GM11168 (cell line): ENCODE results near the gene RNF43.
"Not testable (repeated sequence)": the region's sequence is repeated elsewhere in the genome, so short reads cannot be mapped to it uniquely, and the experiment has no call there.

Experiments used
- in situ Hi-C: fragments of 300-500 bp; cut with MboI; formaldehyde crosslinking; loops from one replicate; pipeline ENCODE4 v1.12.0; 2022; ENCODE audit warnings: low sequenced_read_pairs; ENCODE audit not compliant: unreplicated experiment

Gene RNF43

GRCh38 chr17:58411408-58411894 is 5.9 kb downstream of the RNF43 start:
- in situ Hi-C loops, result loop anchor here (10.0 kb wide), 1 partner anchor 57 kb away; the partner anchor contains the start of gene SUPT4H1

- in situ Hi-C loops, result loop anchor here (10.0 kb wide), 1 partner anchor 56 kb away; the partner anchor contains the start of gene SUPT4H1
These were observed 6.5 kb downstream of the RNF43 start for GRCh38 chr17:58410714-58411407.

GRCh38 chr17:58409432-58409831 is 7.9 kb downstream of the RNF43 start:
- in situ Hi-C loops, result no loop called here

- in situ Hi-C loops, result loop anchor here (5.0 kb wide), 1 partner anchor 96 kb away; no protein-coding TSS in a partner anchor
These were observed 14.0 kb downstream of the RNF43 start for GRCh38 chr17:58403311-58403710.

- in situ Hi-C loops, result loop anchor here (5.0 kb wide), 1 partner anchor 95 kb away; no protein-coding TSS in a partner anchor
These were observed 14.7 kb downstream of the RNF43 start for GRCh38 chr17:58402679-58403078.

GRCh38 chr17:58402047-58402446 is 15.3 kb downstream of the RNF43 start:
- in situ Hi-C loops, result loop anchor here (5.0 kb wide), 1 partner anchor 95 kb away; no protein-coding TSS in a partner anchor

- in situ Hi-C loops, result loop anchor here (5.0 kb wide), 1 partner anchor 94 kb away; no protein-coding TSS in a partner anchor
These were observed 16.0 kb downstream of the RNF43 start for GRCh38 chr17:58401287-58401686.

- in situ Hi-C loops, result loop anchor here (5.0 kb wide), 1 partner anchor 94 kb away; no protein-coding TSS in a partner anchor
These were observed 16.5 kb downstream of the RNF43 start for GRCh38 chr17:58400826-58401225.

GRCh38 chr17:58399974-58400373 is 17.4 kb downstream of the RNF43 start:
- in situ Hi-C loops, result loop anchor here (5.0 kb wide), 1 partner anchor 93 kb away; no protein-coding TSS in a partner anchor

GRCh38 chr17:58398574-58399266 is 18.6 kb downstream of the RNF43 start:
- in situ Hi-C loops, result no loop called here

- in situ Hi-C loops, result not testable (repeated sequence)
These were observed 19.9 kb downstream of the RNF43 start for GRCh38 chr17:58397421-58397820.

GRCh38 chr17:58396173-58396572 is 21.2 kb downstream of the RNF43 start:
- in situ Hi-C loops, result no loop called here

GRCh38 chr17:58394534-58395223 is 22.7 kb downstream of the RNF43 start:
- in situ Hi-C loops, result no loop called here

GRCh38 chr17:58391302-58391984 is 25.9 kb downstream of the RNF43 start:
- in situ Hi-C loops, result no loop called here

- in situ Hi-C loops, result no loop called here
These were observed 26.4 kb downstream of the RNF43 start for GRCh38 chr17:58390884-58391283.

GRCh38 chr17:58388302-58389190 is 28.8 kb downstream of the RNF43 start:
- in situ Hi-C loops, result no loop called here

GRCh38 chr17:58387834-58388233 is 29.5 kb downstream of the RNF43 start:
- in situ Hi-C loops, result no loop called here

- in situ Hi-C loops, result no loop called here
These were observed 30.6 kb downstream of the RNF43 start for GRCh38 chr17:58386708-58387107.

GRCh38 chr17:58385359-58385899 is 31.9 kb downstream of the RNF43 start:
- in situ Hi-C loops, result no loop called here
